GM12878 (cell line): ENCODE data around the gene ZNF501. TPM values are rescaled to one million over a fixed set of nuclear protein-coding genes. Genes with fewer than 3 reads are reported as not detected.
A peak's percentile ranks its signal among the peaks of the same experiment; 100 is the strongest.

Experiments
- ATAC-seq: fragments of 200-7000 bp; cut with Tn5 transposase; 3 replicates; pipeline ENCODE4 v1.9.1; 2020; ENCODE audit warnings: mild to moderate bottlenecking, moderate library complexity
- BruUV-seq: library from RNA; stranded (reverse); fragments of 400-500 nt; replicated peaks from 2 replicates; lab custom pipeline; 2021; lab: Mats Ljungman, UMichigan
- CTCF ChIA-PET: fragments of 300-600 bp; sonication (Branson Sonifier 250); formaldehyde crosslinking; extraction: SDS; loops from one replicate; lab custom pipeline; 2021; ENCODE audit warnings: inconsistent platforms; lab: Yijun Ruan, JAX
- POLR2A ChIA-PET: fragments of 350-600 bp; formaldehyde crosslinking; extraction: SDS; loops from one replicate; lab custom pipeline; 2021; ENCODE audit warnings: inconsistent platforms; lab: Charles Lee
- RAD21 ChIA-PET: fragments of 300-600 bp; sonication (Branson Sonifier 250); formaldehyde crosslinking; loops from one replicate; lab custom pipeline; 2023; ENCODE audit warnings: antibody characterized with exemption; ENCODE audit not compliant: unreplicated experiment; lab: Charles Lee
- SMC1A ChIA-PET: fragments of 300-600 bp; sonication (Branson Sonifier 250); formaldehyde crosslinking; loops from one replicate; lab custom pipeline; 2023; ENCODE audit not compliant: unreplicated experiment, uncharacterized antibody; lab: Charles Lee
- DNase-seq: peaks from one replicate; pipeline ENCODE4 v3.0.0-alpha.2; 2011; ENCODE audit warnings: low read depth, low spot score
- FAIRE-seq: peaks from 3 replicates; lab custom pipeline; 2011; peaks lifted over from hg19 to GRCh38; lab: Jason Lieb, UNC
- H2AFZ ChIP-seq: 2 replicates; pipeline ENCODE4 v1.6.0; 2011; ENCODE audit warnings: low read depth, low read length, control low read depth; ENCODE audit not compliant: control insufficient read depth
- H3K27ac ChIP-seq: 2 replicates; pipeline ENCODE4 v1.5.1; 2011; ENCODE audit warnings: control low read depth; ENCODE audit not compliant: control insufficient read depth, insufficient read depth
- H3K27me3 ChIP-seq, 2 experiments: replicated peaks in 1 of 2; 2 replicates each; pipeline versions ENCODE4 v1.6.0 to v1.6.1; 2011; ENCODE audit warnings: low read length in 1 of 2; ENCODE audit not compliant: control insufficient read depth in 2 of 2, insufficient read depth in 2 of 2
- H3K36me3 ChIP-seq, 2 experiments: 2 replicates each; pipeline ENCODE4 v1.5.1; 2011; ENCODE audit warnings: low read length in 1 of 2; ENCODE audit not compliant: control insufficient read depth in 2 of 2, insufficient read depth in 2 of 2
- H3K4me1 ChIP-seq: 2 replicates; pipeline ENCODE4 v1.6.1; 2011; ENCODE audit warnings: mild to moderate bottlenecking, low read length, moderate library complexity, mixed read lengths; ENCODE audit not compliant: control insufficient read depth, insufficient read depth
- H3K4me2 ChIP-seq: 2 replicates; pipeline ENCODE4 v1.6.0; 2011; ENCODE audit warnings: control low read depth; ENCODE audit not compliant: control insufficient read depth, insufficient read depth
- H3K4me3 ChIP-seq: fragments of 200-600 bp; sonication (generic); 2 replicates; pipeline ENCODE4 v1.5.1; 2016
- H3K79me2 ChIP-seq: 2 replicates; pipeline ENCODE4 v1.6.0; 2011; ENCODE audit warnings: low read length; ENCODE audit not compliant: control insufficient read depth, insufficient read depth
- H3K9ac ChIP-seq: 2 replicates; pipeline ENCODE4 v1.8.0; 2011; ENCODE audit warnings: low read length, control low read depth, mixed read lengths; ENCODE audit not compliant: control insufficient read depth, insufficient read depth
- H3K9me3 ChIP-seq: replicated peaks from 3 replicates; pipeline ENCODE4 v1.5.1; 2011; ENCODE audit warnings: mild to moderate bottlenecking, low read length; ENCODE audit not compliant: control insufficient read depth, insufficient read depth
- H4K20me1 ChIP-seq: 2 replicates; pipeline ENCODE4 v1.6.0; 2011; ENCODE audit not compliant: control insufficient read depth, insufficient read depth
- BCLAF1 ChIP-seq: fragments of 450-650 bp; IDR thresholded peaks from 2 replicates; pipeline ENCODE4 v1.6.1; 2017; ENCODE audit warnings: antibody characterized with exemption, mild to moderate bottlenecking, moderate library complexity
- BMI1 ChIP-seq: fragments of 450-650 bp; IDR thresholded peaks from 2 replicates; pipeline ENCODE4 v1.6.1; 2016; ENCODE audit warnings: mild to moderate bottlenecking, moderate library complexity, borderline replicate concordance
- BRCA1 ChIP-seq: IDR thresholded peaks from 2 replicates; pipeline ENCODE4 v1.6.1; 2011; ENCODE audit warnings: low read depth, low read length, improper control_type of control experiment
- E2F8 ChIP-seq: fragments of 450-650 bp; IDR thresholded peaks from 2 replicates; pipeline ENCODE4 v1.6.1; 2018; ENCODE audit warnings: mild to moderate bottlenecking, low read depth, moderate library complexity; ENCODE audit not compliant: partially characterized antibody
- FOXK2 ChIP-seq: fragments of 450-650 bp; IDR thresholded peaks from 2 replicates; pipeline ENCODE4 v1.6.1; 2017; ENCODE audit warnings: mild to moderate bottlenecking, moderate library complexity
- HDAC2 ChIP-seq: fragments of 200-600 bp; sonication (generic); IDR thresholded peaks from 2 replicates; pipeline ENCODE4 v1.6.1; 2017
- HDGF ChIP-seq: fragments of 450-650 bp; IDR thresholded peaks from 2 replicates; pipeline ENCODE4 v1.6.1; 2016; ENCODE audit warnings: antibody characterized with exemption
- HSF1 ChIP-seq: fragments of 150-350 bp; IDR thresholded peaks from 2 replicates; pipeline ENCODE4 v1.6.1; 2014; ENCODE audit warnings: mild to moderate bottlenecking, low read depth, low read length
- KLF5 ChIP-seq: fragments of 450-650 bp; IDR thresholded peaks from 2 replicates; pipeline ENCODE4 v1.6.1; 2014; ENCODE audit warnings: mild to moderate bottlenecking; ENCODE audit not compliant: partially characterized antibody
- MAX ChIP-seq: IDR thresholded peaks from 2 replicates; pipeline ENCODE4 v1.6.1; 2012; ENCODE audit warnings: low read depth, low read length, improper control_type of control experiment
- NFIC ChIP-seq: IDR thresholded peaks from 2 replicates; pipeline ENCODE4 v1.6.1; 2012; ENCODE audit warnings: low read depth, mild to moderate bottlenecking, inconsistent platforms, low read length, moderate library complexity
- RUNX3 ChIP-seq: IDR thresholded peaks from 2 replicates; pipeline ENCODE4 v1.6.1; 2012; ENCODE audit warnings: low read length, inconsistent platforms
- SIN3A ChIP-seq: IDR thresholded peaks from 2 replicates; pipeline ENCODE4 v1.6.1; 2012; ENCODE audit warnings: low read depth, low read length, improper control_type of control experiment
- SMARCA5 ChIP-seq: fragments of 450-650 bp; IDR thresholded peaks from 2 replicates; pipeline ENCODE4 v1.6.1; 2017; ENCODE audit warnings: mild to moderate bottlenecking
- WGBS: methylation state at CpG from one replicate; pipeline ENCODE4 v1.1.6; 2016; ENCODE audit warnings: low lambda C conversion rate; ENCODE audit not compliant: insufficient replicate concordance, insufficient coverage; ENCODE audit errors: missing lambda C conversion rate; 5-methylcytosine and 5-hydroxymethylcytosine counted together
- in situ Hi-C: fragments of 300-500 bp; cut with MboI; formaldehyde crosslinking; loops from 9 replicates; pipeline ENCODE4 v1.14.3; 2018; ENCODE audit warnings: mixed read lengths
- intact Hi-C: fragments of 100-400 bp; cut with micrococcal nuclease; formaldehyde crosslinking; loops from one replicate; pipeline ENCODE4 v1.14.2; 2022; ENCODE audit not compliant: unreplicated experiment
- polyA plus RNA-seq, 11 experiments: library from polyadenylated mRNA; depleted of rRNA in 4 of 11; unstranded in 6 of 11; stranded (reverse) in 5 of 11; fragments of >200 nt; fragmentation: Nextera tagmentation in 4 of 11; fragmentation: Illumina TruSeq in 1 of 11; extraction: Ambion mirVana in 4 of 11; extraction: Trizol in 1 of 11; gene quantifications; 1 replicate in 1 of 11; 2 replicates in 10 of 11; pipeline versions ENCODE4 v1.2.1 to v1.2.3, GENCODE V29; 2011 to 2016; ENCODE audit warnings: inconsistent platforms in 2 of 11, missing spikeins in 2 of 11, low read depth in 1 of 11
- total RNA-seq, 4 experiments: library from RNA; depleted of rRNA in 3 of 4; stranded (reverse); fragments of >200 nt in 3 of 4; fragmentation: Illumina TruSeq in 1 of 4; extraction: Trizol in 1 of 4; gene quantifications; 2 replicates each; pipeline versions ENCODE4 v1.2.1 to v1.2.3, GENCODE V29; 2013 to 2021

ZNF501 gene
- total and polyA plus RNA-seq, 10 of the 15 experiments (the other 5 are each of a cell fraction or from before 2014, with no cell fraction given): 0.35 to 3.8 (median 1.7) TPM

GRCh38 chr3:44682182-44682896 is 47.1 kb upstream of the ZNF501 start (continued):
- TF ChIP-seq BCLAF1: no peak
- no peak for TF ChIP-seq BRCA1
- TF ChIP-seq BMI1: no peak
- no peak for TF ChIP-seq MAX
- TF ChIP-seq, all 136 proteins: peak for 0

- Histone ChIP-seq H3K79me2 (no peaks in the 10 kb centered on the region), H3K9ac (0 out of 2 replicates have a peak overlapping the region, but pooled peaks have one; percentile 42), H3K9me3 (peaks cover 14% of the 10 kb centered on the region; the same call in 2 of the 3 replicates), H4K20me1 (no peaks in the 10 kb centered on the region), H3K27ac (no peak overlapping the region), H3K4me1 (no peaks in the 10 kb centered on the region), H3K4me2 (peak overlapping the region; percentile 72), H3K36me3 (no peaks in the 10 kb centered on the region), H3K27me3 (no peaks in the 10 kb centered on the region), H3K4me3 (peak overlapping the region; percentile 60; the same call in 1 of the 2 replicates), H2AFZ (peak overlapping the region; percentile 79)
- in situ Hi-C loops: no loop called here
- ATAC-seq (peak; percentile 99), FAIRE-seq (peak; percentile 49), DNase-seq (peak; percentile 27)
- no TSS peak for BruUV-seq
- POLR2A ChIA-PET: no interaction called here
- SMC1A ChIA-PET: interaction anchor here (0.7 to 1.7 kb wide), 2 partner anchors 77 to 100 kb away, joined by 3 to 6 read pairs; partner anchors contain the start of genes KIAA1143 and KIF15
- RAD21 ChIA-PET: no interaction called here
- CTCF ChIA-PET: interaction anchor here (1.3 kb wide), 1 partner anchor 39 kb away, joined by 3 read pairs; no protein-coding TSS in a partner anchor
- WGBS: 1% methylated on average over 33 of the region's 48 CpGs
- intact Hi-C loops: loop anchor here (1.0 to 5.0 kb wide), 2 partner anchors 37 to 63 kb away; partner anchors contain the start of gene ZNF35
- no peak for TF ChIP-seq HSF1
- TF ChIP-seq SMARCA5: no peak
- peak; percentile 66 for TF ChIP-seq SIN3A
- TF ChIP-seq FOXK2: no peak
- TF ChIP-seq E2F8: peak; percentile 52
- no peak for TF ChIP-seq NFIC
- TF ChIP-seq HDGF: no peak
- no peak; the same call in 1 of the 2 replicates for TF ChIP-seq RUNX3
- TF ChIP-seq HDAC2: no peak
- TF ChIP-seq KLF5: no peak
These were observed 44.2 kb upstream of the ZNF501 start for GRCh38 chr3:44685128-44685800.
